RCC 7860 (cell line): ENCODE results near the gene TMEM120B.

Experiments
- DNase-seq: peaks from one replicate; pipeline ENCODE4 v3.0.0-alpha.2; 2015; ENCODE audit warnings: low spot score
- FAIRE-seq: peaks from 2 replicates; lab custom pipeline; 2012; peaks lifted over from hg19 to GRCh38; lab: Jason Lieb, UNC

TMEM120B gene

DNA sequence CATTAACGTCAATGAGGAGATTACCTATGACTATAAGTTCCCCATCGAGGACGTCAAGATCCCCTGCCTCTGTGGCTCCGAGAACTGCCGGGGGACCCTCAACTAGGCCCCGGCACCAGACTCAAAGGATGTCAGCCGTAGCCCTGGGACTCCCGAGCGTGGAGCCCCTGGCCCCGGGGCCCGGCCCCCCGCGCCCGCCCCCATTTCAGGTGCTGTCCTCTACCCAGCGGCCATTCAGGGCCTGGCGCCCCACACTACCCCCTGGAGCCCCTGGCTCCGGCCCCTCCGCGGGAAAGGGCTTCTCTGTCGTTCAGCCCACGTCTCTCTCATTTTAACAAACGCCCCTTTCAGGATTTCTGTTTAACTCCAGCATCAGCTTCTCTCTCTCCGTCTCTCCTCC is 117.6 kb downstream of the TMEM120B start:
- DNase-seq (no peak), FAIRE-seq (no peak)

DNA sequence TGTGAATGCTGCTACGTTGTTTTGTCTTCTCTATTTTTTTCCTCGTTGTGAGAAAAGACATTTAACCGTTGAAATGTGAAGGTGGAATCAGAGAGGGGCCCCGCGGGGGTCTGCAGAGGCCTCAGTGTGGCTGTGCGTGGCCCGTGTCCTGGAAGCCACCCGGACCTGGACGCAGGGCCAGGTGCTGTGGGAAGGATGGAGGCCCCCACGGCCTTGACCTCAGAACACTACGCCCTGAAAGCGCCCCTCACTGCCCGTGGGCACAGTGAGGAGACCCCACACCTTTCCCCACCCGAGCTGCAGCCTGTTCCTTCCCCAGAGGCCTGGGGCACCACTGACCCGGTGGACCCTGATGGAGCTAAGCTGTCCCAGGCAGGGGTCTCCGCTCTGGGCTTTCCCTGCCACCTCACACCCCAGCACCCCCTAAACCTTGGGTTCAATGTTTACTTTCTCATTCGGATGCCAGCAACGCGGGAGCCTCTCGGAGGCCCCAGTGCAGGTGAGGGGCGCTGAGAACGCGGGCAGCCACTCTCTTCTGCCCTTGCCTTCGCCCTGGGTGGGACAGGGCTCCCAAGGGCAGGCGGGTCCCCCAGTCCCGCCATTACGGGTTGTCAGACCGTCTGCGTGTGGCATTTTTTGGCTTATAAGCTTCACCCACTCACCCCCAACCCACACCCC is 118.2 kb downstream of the TMEM120B start:
- no peak for DNase-seq
- no peak for FAIRE-seq
